ENCODE data around the gene AP2A2.

Gene AP2A2

DNA sequence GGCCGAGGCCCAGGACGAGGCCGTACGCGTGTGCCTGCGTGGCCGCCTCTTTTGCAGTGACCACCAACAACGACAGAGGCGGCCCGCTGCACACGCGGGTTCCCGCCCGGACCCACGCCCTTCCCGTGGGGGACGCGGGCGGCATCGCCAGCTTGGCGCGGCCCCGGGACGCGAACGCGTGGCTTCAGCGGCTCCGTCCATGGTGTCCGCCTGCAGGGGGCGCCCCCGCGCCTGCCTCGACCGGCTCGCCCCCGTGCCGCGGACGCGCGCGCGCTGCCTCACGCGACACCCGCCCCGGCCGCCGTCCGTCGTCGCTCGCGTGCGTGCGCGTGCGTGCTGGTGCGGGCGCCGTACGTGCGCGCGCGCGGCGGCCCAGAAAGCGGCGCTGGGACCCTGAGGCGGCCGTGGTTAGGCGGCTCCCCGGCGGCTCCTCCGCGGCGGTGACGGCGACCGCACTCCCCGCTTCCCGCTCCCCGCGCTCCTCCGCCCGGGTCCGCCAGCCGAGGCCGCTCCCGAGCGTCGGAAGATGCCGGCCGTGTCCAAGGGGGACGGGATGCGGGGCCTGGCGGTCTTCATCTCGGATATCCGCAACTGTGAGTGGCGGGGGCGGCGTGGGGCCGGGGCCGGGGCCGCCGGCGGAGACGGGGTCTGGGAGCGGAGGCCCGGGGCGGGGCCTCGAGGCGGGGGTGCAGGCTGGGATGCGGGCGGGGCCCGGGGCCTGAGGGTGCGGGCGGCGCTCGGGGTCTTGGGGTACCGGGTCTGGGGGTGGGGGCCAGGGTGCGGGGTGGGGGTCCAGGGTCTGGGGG, at the start of gene AP2A2:
Gene AP2A2 (plus strand): TSS at position 375 of the 806 bp plus-strand sequence. CDS start 152 bp downstream, at position 527.
- peak; percentile 92 for DNase-seq

DNA sequence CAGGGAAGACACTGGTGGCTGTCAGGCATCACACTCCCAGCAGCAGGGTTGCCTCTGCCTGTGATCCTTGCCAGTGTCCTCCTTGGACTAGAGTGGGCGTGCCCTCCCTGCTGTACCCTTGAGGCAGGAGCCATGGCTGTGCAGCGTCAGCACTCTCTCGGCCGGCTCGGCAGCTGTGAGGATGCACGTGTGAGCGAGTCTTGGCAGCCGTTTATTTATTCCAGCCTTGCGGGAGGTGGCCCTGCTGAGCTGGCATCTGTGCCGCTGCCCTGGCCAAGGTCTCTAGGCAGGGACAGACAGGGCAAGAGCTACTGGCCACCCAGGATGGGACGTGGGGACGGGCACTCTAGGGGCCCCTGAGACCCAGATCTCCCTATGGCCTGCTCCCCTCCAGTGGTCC, 49.1 kb upstream of the AP2A2 start:
- peak; percentile 71 for DNase-seq

DNA sequence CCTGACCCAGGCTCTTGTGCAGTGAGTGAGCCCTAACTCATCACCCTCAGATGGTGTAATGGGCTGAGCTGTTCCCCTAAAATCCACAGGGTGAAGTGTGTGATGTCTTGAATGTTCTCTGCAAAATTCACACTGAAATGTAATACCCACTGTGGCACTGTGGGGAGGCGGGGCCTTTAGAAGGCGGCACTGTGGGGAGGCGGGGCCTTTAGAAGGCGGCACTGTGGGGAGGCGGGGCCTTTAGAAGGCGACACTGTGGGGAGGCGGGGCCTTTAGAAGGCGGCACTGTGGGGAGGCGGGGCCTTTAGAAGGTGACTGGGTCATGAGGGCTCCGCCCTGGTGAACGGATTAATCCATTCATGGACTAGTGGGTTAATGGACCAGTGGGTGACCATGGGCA, 48.1 kb upstream of the AP2A2 start:
- DNase-seq: no peak

DNA sequence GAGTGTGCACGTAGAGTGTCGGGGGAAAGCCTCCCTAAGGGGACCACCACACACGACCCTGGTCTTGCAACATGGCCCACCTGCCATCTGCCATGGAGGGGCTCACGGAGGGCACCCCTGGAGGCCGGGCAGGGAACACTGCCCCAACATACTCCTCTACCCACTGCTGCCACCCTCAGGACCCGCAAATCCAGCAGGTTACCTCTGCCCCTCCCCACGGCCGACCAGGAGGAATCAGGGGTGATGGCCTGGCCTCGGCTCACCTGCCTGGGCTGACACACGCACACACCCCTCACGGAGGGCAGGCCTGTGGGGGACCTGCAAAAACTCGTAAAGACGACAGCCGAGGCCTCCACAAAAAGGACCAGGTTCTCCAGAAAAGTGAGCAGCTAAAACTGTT, 45.2 kb upstream of the AP2A2 start:
- DNase-seq: no peak

DNA sequence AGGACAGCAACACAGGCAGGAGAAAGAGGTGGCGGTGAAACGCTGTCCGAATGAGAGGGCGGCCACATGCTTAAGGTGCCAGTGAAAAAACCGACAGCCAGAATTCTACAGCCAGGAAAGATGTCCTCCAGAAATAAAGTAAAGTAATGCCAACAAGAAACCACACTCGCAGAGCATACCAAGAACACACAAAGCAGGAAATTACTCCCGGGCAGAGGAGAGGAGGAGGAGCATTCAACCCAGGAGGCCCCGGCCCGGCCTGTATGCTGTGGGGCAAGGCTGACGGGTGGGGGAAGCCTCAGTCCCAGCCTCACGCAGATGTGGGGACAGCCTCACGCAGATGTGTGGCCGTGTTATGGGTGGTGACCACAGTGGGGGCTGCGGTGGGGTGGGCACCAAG, 43.1 kb upstream of the AP2A2 start:
- DNase-seq: no peak

DNA sequence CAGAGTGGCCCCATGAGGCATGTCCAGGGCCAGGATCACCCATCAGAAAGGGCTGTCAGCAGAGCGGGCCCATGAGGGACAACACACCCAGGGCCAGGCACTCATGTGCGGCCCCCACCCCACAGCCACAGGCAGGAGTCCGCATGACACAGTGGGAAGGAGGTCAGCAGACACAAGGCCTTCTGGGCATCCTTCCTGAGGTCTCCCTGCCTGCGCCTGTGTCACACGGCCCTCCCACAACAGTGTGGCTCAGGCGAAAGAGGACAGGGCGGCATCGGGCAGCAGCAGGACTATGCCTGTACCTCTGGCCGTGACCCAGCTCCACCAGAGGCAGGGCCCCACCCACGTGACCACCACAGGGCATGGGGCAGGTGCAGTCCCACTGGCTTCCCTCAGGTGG, 42.1 kb upstream of the AP2A2 start:
- no peak for DNase-seq

DNA sequence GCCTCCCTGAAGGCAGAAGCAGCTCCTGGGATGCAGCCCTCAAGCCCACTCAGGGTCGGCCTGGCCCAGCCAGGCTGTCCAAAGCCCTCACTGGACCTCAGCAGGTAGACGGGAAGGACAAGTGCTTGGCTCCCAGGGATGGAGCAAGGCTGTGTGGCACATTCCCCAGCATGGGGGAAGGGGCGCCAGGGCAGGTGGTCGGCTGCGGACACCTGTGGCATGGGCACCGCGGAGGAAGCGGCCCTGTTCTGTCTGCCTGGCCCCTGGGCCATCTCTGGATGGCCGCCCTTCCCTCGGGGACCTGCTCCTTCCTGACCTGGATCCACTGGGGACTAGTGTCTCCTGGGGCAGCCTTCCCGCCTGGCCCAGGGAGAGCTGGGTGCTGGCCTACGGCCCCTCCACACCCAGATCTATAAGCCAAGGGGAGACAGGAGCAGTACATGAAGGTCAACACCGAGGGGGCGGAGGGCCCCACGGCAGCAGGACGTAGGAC, 41.0 kb upstream of the AP2A2 start:
- no peak for DNase-seq

DNA sequence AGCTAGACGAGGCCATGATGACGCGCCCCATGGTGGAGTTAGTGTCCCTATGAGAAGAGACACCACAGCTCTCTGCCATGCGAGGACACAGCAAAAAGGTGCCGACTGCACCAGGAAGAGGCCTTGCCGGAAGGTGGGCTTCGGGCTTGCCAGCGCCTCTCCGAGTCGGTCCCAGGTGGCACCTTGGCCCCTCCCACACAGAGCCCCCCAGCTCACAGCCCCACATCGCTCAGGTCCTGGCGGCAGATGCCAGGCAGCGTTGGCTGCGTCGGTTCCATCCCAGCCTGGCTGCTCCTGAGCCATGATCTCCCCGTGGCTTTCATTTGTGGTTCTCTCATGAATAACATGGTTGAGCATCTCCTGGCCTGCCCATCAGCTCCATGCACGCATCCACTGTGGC, 39.1 kb upstream of the AP2A2 start:
- no peak for DNase-seq

DNA sequence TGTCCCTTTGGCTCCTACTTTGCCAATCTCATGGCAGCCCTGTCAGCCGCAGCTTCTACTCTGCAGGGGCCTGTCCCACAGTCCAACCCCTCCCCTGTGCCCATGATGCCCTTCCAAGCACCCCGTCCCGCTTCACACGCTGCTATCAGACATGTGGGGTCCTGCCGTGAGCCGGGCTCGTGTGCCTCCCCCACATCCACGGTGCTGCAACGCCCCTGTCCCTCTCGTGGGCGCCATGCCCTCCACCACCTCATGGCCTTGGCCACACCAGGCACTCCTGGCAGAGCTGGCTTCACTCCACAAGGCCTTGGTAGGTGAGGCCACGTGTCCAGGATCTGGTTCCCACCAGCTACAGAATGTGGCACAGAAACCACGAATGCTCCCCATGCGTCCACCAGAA, 38.1 kb upstream of the AP2A2 start:
- DNase-seq: no peak

DNA sequence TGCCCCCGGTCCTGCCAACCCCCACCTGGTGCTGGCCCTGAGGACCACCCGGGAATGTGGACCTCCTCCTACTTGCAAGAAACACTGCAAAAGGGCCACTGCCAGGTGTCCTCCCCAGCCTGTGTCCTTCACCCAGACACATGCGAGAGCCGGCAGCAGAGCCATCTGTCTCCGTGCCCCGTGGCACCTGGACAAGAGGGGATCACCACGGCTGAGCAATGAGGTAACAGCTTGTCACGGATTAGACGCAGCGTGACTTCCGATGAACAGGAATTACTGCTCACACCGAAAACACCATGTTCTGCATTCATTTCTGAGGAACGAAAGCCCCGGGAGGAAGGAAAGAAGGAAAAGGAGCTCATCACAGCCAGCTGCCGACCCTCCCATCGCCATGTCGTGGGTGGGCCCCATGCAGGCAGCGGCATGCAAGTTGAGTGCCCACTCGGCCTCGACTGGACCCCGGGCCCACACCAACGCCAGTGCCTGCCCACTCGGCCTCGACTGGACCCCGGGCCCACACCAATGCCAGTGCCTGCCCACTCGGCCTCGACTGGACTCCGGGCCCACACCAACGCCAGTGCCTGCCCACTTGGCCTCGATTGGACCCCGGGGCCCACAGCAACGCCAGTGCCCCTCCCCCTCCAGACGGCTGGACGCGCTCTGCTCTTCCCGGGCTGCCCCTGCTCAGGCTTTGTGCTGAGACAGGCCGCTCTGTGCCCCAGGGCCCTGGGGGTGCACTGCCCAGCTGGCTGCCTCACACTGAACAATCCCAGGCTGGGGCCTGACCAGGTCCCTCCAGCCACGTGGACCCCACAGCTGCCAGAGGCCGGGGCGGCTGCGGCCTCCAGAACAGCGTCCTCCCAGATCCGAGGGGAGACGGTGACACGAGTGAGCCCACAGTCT, 37.1 kb upstream of the AP2A2 start:
- no peak for DNase-seq

DNA sequence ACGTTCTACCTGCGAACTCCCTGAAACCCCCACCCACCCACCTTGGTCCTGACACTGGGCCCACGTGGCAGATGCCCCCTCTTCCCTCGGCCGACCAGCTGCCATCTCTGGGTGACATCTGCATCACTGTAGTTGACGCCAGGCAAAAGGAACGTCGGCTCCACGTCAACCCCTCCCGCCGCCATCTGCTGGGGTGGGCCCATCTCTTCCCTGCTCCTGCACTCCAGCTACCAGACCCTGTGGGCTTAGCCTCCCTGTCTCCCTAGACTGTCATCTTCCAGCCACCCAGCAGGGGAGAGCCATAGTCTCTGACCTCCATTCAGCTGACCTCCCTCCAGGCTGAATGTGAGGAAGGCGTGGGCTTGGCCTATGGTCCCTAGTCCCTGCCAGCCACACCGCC, 36.4 kb upstream of the AP2A2 start:
- DNase-seq: no peak

DNA sequence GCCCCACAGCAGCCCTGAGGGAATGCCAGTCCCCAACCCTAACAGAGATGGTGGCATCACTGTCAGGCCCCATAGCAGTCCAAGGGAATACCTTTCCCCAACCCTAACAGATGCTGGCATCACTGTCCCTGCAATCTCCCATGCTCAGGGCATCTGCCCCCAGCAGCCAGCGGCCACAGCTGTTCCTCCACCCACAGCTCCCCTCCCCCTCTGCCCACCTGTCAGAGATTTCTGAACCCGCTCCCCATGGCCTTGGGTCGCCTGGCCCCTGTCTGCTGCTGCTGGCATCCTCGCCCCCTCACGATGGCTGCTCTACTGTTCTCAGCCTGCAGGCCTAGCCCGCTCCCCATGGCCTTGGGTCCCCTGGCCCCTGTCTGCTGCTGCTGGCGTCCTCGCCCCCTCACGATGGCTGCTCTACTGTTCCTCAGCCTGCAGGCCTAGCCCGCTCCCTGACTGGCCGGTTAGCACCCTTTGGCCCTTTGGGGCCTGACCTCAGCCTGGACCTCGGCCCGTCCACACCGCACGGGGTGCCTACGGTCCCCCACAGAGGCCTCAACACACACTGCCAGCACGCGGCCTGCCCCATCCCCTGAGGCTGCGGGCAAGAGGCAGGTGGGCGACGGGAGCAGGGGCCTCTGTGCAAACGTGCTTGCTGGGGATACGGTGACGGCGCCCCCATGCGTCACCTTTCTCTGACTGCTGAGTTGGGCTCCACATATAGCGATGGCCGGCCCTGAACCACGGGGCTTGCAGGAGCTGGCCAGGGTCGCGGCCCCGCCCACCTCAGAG, 35.8 kb upstream of the AP2A2 start:
- DNase-seq: no peak

DNA sequence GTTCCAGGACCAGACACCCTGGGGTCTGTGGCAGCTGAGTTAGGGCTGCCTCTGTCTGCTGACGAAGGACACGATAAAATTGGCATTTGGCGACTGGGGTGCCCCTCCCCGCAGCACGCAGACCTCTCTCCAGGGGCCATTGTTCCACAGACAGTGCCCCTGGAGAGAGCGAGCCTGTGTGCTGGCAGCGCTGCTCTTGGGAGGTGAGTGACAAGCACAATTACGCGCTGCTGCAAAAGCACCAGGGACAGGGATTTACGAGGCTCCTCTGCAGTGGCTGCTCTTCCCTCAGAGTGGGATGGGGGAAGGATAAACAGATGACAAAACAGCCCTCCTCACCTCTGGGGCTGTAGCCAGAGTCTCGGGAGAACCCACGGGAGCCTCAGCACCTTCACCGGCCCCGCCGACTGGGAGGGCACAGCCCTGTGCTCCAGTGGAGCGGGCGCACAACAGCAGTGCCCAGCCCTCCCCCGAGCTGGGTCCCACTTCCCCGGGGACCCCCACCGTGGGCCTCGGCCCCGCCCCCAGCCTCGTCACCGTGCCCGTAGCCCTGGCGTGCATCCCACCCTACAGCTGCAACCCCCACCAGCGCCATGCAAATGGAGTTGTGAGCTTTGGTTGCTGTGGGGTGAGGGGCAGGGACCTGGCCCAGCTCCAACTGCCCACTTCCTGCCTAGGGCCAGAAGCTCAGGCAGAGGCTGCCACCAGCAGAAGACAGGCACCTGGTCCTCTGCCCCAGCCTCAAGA, 34.7 kb upstream of the AP2A2 start:
- no peak for DNase-seq

DNA sequence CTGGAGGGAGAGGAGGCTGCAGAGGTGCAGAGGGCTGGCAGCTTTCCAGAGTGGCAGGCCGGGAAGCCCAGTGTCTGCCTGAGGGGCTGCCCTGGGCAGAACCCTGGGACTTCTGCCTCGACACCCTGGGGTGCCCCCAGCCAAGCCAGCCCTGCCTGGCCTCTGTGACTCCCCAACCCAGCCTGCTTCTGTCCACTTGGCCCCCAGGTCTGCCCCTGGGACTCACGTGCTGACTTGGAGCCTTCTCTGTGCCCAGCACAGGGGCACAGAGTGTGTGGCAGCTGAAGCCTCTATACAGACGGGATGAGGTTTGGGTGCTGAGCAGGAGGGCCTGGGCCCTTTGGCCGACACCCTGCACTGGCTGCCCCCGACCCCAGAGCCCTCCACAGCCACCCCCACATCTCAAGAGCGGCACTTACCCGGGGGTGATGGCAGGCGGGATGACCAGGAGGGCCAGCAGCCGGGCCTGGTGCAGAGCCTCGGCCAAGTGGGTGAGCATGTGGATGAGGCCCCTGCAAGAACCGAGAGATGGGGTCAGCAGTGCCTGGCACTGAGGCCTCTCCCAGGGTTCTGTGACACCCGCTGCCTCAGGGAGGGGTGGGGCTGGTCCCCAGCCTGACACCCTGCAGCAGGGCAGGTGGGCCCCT, 32.5 kb upstream of the AP2A2 start:
- no peak for DNase-seq

DNA sequence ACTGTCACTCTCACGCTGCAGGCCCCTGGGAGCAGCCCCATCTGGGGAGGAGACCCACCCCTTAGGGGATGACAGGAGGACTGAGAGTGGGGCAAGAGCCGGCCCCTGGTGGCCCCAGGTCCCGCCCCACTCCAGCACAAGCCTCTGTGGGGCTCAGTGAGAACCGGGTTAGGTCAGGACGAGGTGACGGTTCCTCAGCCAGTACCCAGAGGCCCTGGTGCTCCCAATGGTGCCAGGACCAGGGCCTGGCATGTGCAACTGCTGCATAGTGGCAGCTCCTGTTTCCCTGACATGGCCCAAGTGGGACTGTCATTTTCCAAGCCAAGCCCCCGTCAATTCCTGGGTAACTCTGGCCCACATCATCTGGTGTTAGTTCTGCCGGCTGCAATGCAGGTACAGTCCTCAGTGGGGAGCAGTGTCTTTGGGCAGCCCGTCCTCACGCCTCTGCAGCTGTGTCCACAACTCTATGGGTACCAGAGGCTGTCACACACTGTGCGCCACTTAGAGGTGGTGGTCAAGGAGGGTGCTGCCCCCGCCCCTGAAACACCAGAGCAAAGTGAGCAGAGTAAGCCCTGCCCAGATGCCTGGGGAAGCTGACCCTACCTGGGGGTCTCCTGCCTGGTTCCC, 31.0 kb upstream of the AP2A2 start:
- no peak for DNase-seq

DNA sequence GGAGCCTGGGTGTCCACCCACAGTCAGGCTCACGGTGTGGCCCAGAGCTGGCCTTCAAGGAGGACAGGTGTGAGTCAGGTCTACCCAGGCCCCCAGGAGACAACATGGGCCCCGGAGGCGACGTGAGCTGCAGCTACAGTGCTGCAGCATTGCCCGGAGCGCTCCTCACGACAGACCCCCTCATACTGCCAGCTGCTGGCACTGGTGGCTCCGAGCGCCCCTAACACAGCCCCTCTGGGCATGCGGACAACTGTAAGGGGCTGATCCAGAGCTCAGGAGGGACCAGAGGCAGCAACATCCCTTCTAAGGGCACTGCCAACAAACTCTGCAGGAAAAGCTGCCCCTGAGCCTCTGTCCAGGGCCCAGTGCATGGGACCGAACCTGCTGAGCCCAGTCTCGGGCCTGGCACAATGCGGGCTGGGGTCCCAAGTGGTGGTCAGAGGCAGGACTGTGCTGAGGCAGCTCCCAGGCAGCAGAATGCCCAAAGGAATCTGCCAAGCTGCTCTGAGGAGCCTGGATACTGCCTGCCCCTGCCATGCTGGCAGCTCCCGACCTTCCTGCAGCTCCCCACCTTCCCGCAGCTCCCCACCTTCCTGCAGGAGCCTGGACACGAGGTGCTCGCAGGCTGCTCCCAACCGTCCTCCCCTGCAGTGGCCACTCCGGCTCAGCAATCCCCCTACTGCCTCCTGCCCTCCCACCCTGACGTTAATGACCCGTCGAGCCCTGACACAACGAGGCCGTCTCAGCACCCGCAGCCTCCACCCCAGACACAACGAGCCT, 30.1 kb upstream of the AP2A2 start:
- DNase-seq: no peak

DNA sequence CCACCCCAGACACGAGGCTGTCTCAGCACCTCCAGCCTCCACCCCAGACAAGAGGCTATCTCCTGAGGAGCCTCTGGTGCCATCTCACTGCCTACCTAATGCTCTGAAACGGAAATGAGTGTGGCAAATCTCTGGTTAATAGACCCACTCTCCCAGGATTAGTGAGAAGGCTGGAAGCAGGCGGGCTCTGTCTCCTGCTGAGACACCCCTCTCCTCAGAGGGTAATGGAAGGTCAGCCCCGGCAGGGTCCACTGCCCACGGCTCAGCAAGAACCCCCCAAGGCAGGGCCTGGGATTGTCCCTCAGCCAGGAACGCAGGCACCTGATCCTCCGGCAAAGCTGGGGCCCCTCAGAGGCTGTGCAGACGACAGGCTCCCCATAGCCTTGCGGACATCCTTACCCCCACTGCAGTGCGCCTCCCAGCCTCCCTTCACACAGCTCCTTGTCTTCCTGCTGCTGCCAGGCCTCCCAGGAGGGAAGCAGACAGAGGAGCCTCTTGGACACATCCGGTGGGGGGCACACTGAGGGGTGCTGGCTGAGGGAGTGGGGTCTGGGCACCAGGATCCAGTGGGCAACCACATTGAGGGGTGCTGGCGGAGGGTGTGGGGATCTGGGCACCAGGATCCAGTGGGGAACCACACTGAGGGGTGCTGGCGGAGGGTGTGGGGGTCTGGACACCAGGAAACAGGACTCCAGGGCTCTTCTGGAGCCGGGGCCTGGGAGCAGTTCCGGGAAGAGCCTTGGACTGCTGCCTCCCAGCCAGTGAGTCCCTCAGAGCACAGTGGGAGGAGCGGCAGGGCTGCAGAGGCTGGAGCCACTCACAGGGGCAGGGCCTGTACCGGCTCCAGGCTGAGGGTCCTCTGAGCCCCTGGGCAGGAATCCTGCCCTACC, 28.2 kb upstream of the AP2A2 start:
- peak; percentile 61 for DNase-seq

DNA sequence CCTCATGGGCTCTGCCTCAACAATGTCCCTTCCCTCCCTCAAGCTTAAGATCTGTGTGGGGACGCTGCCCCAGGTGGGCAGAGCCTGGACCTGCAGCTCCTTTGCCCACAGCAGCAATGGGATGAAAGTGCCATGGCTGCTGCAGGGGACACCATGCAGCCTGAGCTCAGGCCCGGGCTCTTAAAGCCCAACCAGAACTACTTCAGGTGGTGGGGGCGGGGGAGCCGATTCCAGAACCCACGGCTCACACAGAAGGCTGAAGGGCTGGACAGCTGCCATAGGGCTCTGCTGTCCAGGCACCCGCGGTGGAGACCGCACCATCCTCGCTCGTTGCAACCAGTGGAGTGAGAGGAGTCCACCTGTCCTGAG, 27.5 kb upstream of the AP2A2 start:
- DNase-seq: no peak

DNA sequence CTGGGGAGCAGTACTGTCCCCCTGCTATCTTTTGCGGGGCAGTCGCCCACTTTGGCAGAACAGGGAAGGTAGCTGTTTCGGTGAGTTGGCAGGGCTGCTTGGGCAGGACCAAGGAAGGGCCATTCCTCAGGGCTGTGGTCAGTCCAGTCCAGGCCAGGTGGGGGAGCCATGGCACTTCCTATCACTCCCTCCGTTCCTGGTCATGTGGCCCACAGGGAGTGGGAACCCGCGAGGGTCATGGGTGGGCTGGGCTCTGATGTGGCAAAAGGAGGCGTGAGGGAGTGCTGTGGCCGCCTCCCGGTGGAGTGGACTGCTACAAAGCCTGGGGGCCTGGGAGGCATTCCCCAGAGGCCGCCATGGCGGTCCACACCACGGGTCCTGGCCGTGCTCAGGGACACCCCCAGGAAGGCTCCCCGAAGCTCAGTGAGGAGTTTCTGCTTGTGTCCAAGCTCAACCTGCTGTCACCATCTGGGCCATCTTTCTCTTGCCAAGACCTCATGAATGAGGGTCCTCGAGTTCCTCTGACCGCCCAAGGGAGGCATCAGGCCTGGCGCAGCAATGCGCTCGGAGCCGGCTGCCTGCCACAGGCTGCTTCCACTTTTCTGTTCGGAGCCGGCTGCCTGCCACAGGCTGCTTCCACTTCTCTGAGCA, 27.0 kb upstream of the AP2A2 start:
- no peak for DNase-seq

Measured in femur (tissue), 1 donor.